NCI-H2196 treated with DMSO at 0.1 percent for 48 hours (cell line): Measurements from ENCODE around the gene HABP4.

Experiments
- DNase-seq: peaks from one replicate; lab custom pipeline; 2025; ENCODE audit not compliant: unreplicated experiment; lab: John Stamatoyannopoulos, UW

HABP4 gene

DNA sequence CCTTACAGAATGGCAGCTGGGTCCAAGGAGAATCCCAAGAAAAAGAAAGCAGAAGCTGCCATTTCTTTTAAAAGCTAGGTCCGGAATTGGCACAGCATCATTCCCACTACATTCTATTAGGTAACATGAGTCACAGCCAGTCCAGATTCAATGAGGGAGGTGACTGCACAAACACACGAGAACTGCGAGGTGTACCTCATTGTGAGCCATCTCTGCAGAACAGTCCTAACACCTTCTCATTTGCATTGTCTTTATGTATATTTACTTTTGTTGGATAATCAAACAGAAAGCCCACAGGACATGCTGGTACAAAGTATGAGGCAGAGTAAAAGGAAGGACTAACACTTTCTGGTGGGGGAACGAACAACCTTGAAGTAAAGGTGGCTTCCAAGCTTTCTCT is 14.6 kb upstream of the HABP4 start:
- no peak for DNase-seq

- DNase-seq = no peak
These were observed 13.9 kb upstream of the HABP4 start for GRCh38 chr9:96436063-96436455.

- DNase-seq = no peak
These were observed 13.4 kb upstream of the HABP4 start for GRCh38 chr9:96436456-96437126.

DNA sequence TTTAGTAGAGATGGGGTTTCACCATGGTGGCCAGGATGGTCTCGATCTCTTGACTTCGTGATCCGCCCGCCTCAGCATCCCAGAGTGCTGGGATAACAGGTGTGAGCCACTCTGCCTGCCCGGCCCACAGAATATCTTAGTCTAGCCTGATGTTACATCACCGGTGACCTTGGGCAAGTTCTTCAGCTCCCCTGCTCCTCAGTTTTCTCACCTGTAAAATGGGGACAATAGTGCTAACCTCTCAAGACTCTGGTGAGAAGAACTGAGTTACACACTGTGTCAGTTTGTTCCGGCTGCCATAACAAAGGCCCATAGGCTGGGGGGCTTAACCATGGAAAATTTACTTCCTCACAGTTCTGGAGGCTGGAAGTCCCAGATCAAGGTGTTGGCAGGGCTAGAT is 12.5 kb upstream of the HABP4 start:
- DNase-seq = no peak

DNA sequence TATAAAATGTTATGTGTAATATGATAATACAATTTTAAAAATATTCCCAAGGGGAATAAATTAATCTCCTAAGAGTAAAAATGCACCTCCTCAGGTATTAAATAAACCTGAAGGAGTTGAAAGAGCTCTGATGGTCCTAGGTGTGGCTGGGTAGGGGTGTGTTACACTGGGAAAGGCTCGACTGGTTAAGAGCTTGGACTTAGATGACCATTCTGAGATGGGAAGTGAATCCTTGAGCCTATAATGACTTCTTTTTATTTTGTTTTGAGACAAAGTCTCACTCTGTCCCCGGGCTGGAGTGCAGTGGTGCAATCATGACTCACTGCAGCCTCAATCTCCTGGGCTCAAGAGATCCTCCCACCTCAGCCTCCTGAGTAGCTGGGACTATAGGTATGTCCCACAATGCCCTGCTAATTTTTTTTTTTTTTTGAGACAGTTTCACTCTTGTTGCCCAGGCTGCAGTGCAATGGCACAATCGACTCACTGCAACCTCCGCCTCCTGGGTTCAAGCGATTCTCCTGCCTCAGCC is 9.2 kb upstream of the HABP4 start:
- no peak for DNase-seq

DNA sequence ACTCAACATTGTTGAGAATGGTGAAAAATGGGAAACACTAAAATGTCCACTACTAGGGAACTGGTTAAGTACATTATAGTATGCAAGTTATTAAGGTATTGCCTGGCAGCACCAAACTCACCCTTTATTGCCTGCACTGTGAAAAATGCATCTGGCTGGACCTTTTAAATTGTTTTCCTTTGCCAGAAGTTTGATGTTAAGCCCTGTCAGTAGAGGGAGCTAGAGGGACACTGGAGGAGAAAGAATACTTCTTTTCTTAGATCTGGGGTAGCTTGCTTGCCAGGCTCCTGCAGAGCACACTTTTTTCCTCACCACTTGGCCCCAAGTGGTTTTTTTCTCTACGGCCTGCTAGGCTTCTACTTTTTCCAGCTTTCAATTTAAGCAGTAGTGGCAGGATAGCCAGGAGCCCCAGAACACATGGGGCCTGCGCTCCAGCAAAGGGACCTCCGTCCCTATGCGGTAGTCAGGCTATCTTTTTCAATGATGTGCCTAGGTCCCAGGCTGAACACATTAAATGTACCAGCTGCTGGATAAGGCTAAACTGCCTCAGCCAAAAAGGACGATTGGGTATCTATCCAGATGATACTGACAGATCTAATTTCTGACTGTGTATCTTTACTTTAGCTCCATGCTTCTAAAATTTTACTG is 8.0 kb upstream of the HABP4 start:
- DNase-seq = no peak

GRCh38 chr9:96442491-96442890 is 7.5 kb upstream of the HABP4 start:
- no peak for DNase-seq

GRCh38 chr9:96447406-96447805 is 2.6 kb upstream of the HABP4 start:
- DNase-seq = no peak

DNA sequence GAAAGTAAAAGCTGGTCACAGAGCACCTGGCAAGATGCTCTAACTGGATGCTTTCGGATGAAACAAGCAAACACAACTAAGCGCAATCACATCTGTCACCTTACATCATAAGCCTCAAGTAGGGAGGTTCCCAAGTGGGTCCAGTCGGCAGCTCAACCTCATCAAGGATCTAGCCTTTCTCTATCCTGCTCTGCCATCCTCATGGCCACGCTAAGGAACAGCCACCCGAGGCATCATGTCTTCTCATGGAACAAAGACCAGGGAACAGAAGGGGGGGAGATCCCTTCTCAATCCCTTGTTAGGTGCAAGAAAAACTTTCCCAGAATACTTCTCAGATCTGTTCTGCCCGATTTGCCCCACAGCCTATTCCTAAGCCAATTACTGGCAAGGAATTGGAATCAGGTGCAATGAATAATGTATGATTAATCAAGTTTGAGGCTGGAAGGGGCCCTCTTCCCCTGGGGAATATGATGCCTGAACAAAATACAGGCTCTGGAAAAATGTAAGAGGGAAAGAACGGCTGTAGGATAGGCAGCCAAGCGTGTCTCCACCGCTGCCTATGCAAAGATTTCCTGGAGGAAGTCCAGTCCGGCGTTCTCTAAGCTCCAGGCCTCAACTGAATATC is 1.3 kb upstream of the HABP4 start:
- no peak for DNase-seq

GRCh38 chr9:96449523-96449844 is 485 bp upstream of the HABP4 start:
- no peak for DNase-seq

- no peak for DNase-seq
These were observed 902 bp downstream of the HABP4 start for GRCh38 chr9:96450613-96451528.

GRCh38 chr9:96453625-96454024 is 3.7 kb downstream of the HABP4 start:
- DNase-seq = peak; percentile 21

GRCh38 chr9:96457266-96457665 is 7.3 kb downstream of the HABP4 start:
- no peak for DNase-seq

DNA sequence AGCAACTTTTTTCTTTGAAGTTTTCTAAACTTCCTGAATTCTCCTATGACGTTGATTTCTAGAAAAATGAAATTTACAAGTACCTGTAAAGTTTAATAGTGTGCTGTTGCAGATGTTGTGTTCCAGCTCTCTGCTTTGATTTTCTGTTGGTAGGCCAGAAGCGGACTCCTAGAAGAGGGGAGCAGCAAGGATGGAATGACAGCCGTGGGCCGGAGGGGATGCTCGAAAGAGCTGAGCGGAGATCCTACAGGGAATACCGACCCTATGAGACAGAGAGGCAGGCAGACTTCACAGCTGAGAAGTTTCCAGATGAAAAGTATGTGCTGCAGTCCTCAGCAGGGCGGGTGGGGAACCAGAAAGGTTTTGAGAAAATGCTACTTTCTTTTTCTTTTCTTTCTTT is 8.3 kb downstream of the HABP4 start:
- no peak for DNase-seq

DNA sequence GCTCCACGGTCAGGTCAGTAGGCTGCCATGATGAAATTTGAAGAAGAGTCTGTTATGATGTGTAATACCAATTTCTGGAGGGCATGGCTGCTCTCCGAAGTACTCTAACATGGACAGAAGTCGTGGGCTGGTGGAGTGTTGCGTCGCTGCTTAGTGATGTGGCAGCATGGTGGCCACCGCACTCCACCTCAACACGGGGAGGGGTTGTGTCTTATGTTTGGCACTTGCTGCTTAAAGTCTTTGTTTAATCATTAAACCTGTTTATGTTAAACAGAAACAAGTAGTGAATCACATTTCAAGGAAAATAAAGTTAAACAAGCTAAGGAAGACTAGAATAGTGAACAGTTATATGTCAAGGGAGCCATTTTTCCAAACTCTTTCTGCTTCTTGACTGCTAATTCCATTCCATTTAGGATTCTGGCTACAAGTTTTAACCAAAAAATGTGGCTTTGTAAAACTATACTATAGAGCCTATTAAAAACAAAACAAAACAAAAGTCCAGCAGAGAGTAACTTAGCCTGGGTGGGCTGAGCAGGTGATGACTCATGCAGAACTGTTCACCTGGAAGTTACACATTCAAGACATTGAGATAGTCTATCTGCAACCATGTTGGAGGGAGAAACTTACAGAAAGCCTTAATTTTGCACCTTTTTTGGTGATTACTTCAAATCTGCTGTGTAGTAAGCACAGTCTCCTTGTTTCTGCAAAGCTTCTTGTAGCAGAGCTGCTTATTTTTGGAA is 9.5 kb downstream of the HABP4 start:
- DNase-seq = no peak

- DNase-seq = no peak
These were observed 10.5 kb downstream of the HABP4 start for GRCh38 chr9:96460470-96460869.

GRCh38 chr9:96460882-96461281 is 10.9 kb downstream of the HABP4 start:
- DNase-seq = no peak

DNA sequence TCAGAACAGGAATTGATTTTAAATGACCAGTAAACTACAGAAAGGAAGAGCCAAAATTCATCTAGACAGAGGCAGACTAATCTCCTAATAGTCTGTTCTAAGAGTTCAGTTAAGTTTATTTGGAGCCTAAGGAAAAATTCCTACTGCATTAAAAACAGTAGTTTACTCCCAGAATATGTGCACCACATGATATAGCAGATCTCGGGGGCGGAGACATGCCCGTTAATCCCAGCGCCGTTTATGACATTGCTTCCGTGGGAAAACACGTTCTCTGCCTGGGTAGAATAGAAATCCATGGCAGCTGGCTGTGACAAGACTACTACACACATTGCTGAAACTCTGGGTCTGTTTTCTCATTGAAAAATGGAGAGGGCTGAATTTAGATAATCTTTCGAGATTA is 11.4 kb downstream of the HABP4 start:
- no peak for DNase-seq

- no peak for DNase-seq
These were observed 12.6 kb downstream of the HABP4 start for GRCh38 chr9:96462541-96462940.

GRCh38 chr9:96464426-96464825 is 14.5 kb downstream of the HABP4 start:
- no peak for DNase-seq

DNA sequence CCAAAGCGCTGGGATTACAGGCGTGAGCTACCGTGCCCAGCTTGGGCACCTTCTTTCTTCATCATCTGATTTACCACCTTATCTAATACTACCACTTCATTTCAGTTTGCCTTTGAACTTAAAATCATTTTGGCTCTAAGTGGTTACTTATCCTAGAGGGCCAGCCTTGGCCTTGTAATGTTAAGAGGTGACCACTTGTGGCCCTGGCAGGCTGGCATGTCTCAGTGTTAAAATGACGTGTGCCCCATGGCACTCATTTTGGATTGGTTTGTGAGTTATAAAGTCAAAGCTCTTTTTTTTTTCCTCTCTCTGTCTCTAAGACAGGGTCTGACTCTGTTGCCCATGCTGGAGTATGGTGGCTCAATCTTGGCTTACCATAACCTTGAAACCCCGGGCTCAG is 17.8 kb downstream of the HABP4 start:
- no peak for DNase-seq
